AG04449 (cell line): ENCODE results near the gene PHLDA2.
A peak's percentile ranks its signal among the peaks of the same experiment; 100 is the strongest.

Experiments used
- CTCF ChIA-PET: fragments of 350-600 bp; formaldehyde crosslinking; extraction: SDS; loops from one replicate; lab custom pipeline; 2021; ENCODE audit warnings: antibody characterized with exemption; lab: Yijun Ruan, JAX
- POLR2A ChIA-PET: fragments of 400-600, 350-600 bp; formaldehyde crosslinking; extraction: SDS; loops from one replicate; lab custom pipeline; 2020; ENCODE audit warnings: antibody characterized with exemption, inconsistent platforms; lab: Yijun Ruan, JAX
- DNase-seq: peaks from one replicate; pipeline ENCODE4 v3.0.0-alpha.2; 2010; ENCODE audit warnings: low read depth, low spot score
- H3K4me3 ChIP-seq: 2 replicates; pipeline ENCODE4 v1.5.1; 2011; ENCODE audit warnings: low read depth, mild to moderate bottlenecking, control low read depth, low read length
- TF ChIP-seq, protein P1 (sequence below): IDR thresholded peaks from one replicate; pipeline ENCODE4 v1.5.1; 2011; ENCODE audit warnings: mild to moderate bottlenecking, moderate library complexity, low read length, control low read depth, inconsistent platforms; ENCODE audit not compliant: insufficient read depth; ENCODE audit errors: missing control alignments

The PHLDA2 gene

DNA sequence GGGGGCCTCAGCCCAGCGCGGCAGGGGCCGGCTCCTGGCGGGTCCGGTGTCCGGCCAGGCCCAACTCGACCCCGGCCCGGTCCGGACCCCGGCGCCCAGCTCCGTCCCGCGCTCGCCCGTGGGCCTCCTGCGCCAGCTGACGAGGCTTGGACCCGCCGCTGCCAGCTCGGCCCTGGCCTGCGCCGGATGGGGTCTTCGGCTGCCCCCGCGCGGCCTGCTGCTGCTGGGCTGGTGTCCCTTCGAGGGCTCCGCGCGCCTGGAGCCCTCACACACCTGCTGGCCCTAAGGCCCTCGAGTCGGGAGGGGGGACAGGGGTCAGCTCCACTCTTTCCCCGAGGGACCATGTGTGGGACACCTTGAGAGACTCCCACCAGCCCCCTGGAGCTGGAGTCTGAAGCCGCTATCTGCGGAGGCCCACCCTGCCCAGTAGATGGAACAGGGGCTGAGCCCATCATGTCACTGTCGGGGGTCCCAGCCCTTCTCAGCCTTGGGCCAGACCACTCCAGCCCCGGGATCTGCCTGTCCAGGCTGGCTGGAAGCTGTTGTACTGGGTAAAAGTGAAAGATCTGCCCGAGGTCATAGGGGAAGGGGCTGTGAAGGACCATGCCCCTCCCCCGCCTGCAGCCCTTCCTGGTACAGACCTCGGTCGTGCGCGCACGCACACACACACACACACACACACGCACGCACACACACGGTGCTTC, 42.9 kb downstream of the PHLDA2 start:
- ChIA-PET CTCF (interaction anchor here (1.0 to 15.4 kb wide), 6 partner anchors 10 to 353 kb away, joined by 3 to 1022 read pairs (median 4); no protein-coding TSS in a partner anchor), POLR2A (interaction anchor here (1.3 to 1.4 kb wide), 2 partner anchors 353 to 354 kb away, joined by 3 to 4 read pairs; no protein-coding TSS in a partner anchor)
- H3K4me3 ChIP-seq = peak overlapping the region; percentile 25
- no peak for DNase-seq
- TF ChIP-seq, protein P1, sequence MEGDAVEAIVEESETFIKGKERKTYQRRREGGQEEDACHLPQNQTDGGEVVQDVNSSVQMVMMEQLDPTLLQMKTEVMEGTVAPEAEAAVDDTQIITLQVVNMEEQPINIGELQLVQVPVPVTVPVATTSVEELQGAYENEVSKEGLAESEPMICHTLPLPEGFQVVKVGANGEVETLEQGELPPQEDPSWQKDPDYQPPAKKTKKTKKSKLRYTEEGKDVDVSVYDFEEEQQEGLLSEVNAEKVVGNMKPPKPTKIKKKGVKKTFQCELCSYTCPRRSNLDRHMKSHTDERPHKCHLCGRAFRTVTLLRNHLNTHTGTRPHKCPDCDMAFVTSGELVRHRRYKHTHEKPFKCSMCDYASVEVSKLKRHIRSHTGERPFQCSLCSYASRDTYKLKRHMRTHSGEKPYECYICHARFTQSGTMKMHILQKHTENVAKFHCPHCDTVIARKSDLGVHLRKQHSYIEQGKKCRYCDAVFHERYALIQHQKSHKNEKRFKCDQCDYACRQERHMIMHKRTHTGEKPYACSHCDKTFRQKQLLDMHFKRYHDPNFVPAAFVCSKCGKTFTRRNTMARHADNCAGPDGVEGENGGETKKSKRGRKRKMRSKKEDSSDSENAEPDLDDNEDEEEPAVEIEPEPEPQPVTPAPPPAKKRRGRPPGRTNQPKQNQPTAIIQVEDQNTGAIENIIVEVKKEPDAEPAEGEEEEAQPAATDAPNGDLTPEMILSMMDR = peak; percentile 35

DNA sequence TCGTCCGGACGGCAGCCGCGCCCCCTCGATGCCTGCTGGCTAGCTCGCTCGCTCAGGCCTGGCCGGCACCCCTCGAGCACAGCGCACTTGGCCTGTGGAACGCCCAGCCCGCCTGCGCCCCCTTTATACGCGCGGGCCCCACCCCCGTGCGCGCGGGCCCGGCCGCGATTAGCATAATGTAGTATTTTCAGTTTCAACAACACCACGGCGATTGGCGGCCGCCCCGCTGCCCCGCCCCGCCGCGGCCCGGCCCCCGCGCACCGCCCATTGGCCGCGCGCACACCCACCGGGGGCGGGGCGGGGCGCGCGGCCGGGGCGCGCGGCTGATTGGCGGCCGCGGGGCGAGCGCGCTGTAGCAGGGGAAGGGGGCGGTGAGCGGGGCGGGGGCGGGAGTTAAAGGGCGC, 43.5 kb downstream of the PHLDA2 start, which contains the start of gene CDKN1C:
CDKN1C (minus strand) TSS at position 98 of the 404 bp plus-strand sequence. CDS start 319 bp downstream, outside the sequence.
- DNase-seq = no peak
- TF ChIP-seq, protein P1 = no peak
- CTCF ChIA-PET = interaction anchor here (1.0 to 15.4 kb wide), 4 partner anchors 10 to 353 kb away, joined by 3 to 1022 read pairs (median 3); no protein-coding TSS in a partner anchor
- H3K4me3 ChIP-seq = peak within 1 kb of the TSS; percentile 63
- POLR2A ChIA-PET = interaction anchor here (1.3 to 1.4 kb wide), 2 partner anchors 352 to 353 kb away, joined by 3 to 4 read pairs; no protein-coding TSS in a partner anchor

DNA sequence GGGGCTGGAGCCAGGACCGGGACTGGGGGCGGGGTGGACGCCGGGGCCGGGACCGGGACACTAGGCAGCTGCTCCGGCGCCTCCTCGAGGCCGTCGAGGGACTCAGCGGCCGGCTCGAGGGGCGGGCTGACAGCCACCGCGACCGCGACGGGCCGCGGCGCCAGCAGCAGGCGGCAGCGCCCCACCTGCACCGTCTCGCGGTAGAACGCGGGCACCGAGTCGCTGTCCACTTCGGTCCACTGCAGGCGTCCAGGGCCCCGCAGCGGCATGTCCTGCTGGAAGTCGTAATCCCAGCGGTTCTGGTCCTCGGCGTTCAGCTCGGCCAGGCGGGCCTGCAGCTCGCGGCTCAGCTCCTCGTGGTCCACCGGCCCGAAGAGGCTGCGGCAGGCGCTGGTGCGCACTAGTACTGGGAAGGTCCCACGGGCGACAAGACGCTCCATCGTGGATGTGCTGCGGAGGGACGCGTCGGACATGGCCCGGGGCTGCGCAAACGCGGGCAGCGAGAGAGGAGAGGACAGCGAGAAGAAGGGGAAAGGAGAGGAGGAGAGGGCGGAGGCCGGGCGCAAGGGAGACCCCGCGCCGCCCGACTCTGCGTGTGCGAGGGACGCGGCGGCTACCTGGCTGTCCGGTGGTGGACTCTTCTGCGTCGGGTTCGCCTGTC, 44.1 kb downstream of the PHLDA2 start:
- POLR2A ChIA-PET = interaction anchor here (0.7 to 1.4 kb wide), 3 partner anchors 185 to 352 kb away, joined by 3 to 4 read pairs (median 4); partner anchors contain the start of gene KCNQ1OT1
- TF ChIP-seq, protein P1 = peak; percentile 48
- CTCF ChIA-PET = interaction anchor here (1.0 to 15.4 kb wide), 2 partner anchors 16 to 352 kb away, joined by 3 to 1022 read pairs; no protein-coding TSS in a partner anchor
- no peak for DNase-seq
- peak overlapping the region; percentile 63 for H3K4me3 ChIP-seq

- no peak for DNase-seq
- ChIA-PET POLR2A (interaction anchor here (0.8 kb wide), 1 partner anchor 541 kb away, joined by 3 read pairs; no protein-coding TSS in a partner anchor), CTCF (interaction anchor here (1.1 to 15.4 kb wide), 2 partner anchors 189 to 351 kb away, joined by 3 to 1022 read pairs; no protein-coding TSS in a partner anchor)
- H3K4me3 ChIP-seq = peak overlapping the region; percentile 50
- TF ChIP-seq, protein P1 = no peak
Measured at GRCh38 chr11:2883979-2884815, 45.0 kb downstream of the PHLDA2 start.

DNA sequence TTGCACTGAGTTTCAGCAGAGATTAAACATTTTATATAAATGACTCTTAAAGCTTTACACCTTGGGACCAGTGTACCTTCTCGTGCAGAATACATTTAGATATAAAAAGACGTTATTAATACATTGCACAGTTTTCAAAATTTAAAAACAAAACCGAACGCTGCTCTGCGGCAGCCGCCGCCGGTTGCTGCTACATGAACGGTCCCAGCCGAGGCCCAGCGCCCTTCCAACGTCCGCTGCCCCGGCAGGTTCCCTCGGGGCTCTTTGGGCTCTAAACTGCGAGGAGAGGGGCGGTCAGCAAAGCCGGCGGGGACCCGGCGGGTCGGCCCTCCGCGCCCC, 45.6 kb downstream of the PHLDA2 start:
- peak overlapping the region; percentile 50 for H3K4me3 ChIP-seq
- POLR2A ChIA-PET = interaction anchor here (0.8 kb wide), 1 partner anchor 541 kb away, joined by 3 read pairs; no protein-coding TSS in a partner anchor
- CTCF ChIA-PET = interaction anchor here (0.7 to 15.4 kb wide), 3 partner anchors 8 to 351 kb away, joined by 3 to 1022 read pairs (median 5); no protein-coding TSS in a partner anchor

More for the DNA sequence above, 45.6 kb downstream of the PHLDA2 start:
- TF ChIP-seq, protein P1 = no peak
- DNase-seq = no peak
